ENCODE measurements around the gene TMEM253.

- TF ChIP-seq E4F1 (CRISPR knock-in tag; IDR thresholded peaks at IDR 0.05; ENCODE audit: borderline replicate concordance) (no peak), FOXP1 (CRISPR knock-in tag; IDR thresholded peaks at IDR 0.05) (no peak)
These were observed 8.7 kb downstream of the TMEM253 start for GRCh38 chr14:21109377-21110138.

All from K562 (cell line).